ENCODE results near the gene TLE1. TPM values are rescaled to one million over a fixed set of nuclear protein-coding genes. Genes with fewer than 3 reads are reported as not detected.

Gene TLE1
- total RNA-seq, 4 donors from 2014 or later: 43.6 to 86.2 (median 68.2) TPM

DNA sequence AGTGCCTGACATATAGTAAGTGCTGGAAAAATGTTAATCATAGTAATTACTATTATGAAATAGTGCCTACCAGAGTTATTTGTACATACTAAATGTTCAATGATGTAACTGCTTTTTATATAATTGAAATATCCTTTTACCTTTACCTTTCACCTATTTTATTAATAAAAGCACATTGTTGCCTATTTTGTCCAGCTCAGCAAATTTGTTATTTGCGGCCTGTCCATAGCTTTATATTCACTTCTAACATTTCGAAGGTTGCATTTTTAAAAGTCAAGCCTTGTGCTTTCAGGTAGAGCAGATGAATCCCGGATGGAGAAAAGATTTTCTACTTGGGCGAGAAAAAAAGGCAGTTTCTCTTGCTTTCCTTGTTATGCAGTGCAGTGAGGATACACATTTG is 119.3 kb downstream of the TLE1 start:
- Histone ChIP-seq H3K4me1 (no peaks in the 10 kb centered on the region), H3K27me3 (no peaks in the 10 kb centered on the region), H3K36me3 (no peaks in the 10 kb centered on the region), H3K9me3 (no peaks in the 10 kb centered on the region), H3K27ac (no peak overlapping the region), H3K4me3 (no peak overlapping the region)
- ATAC-seq: no peak
- TF ChIP-seq POLR2A (IDR thresholded peaks at IDR 0.05): no peak
- TF ChIP-seq POLR2AphosphoS5 (IDR thresholded peaks at IDR 0.05): no peak
- no peak for TF ChIP-seq EP300 (IDR thresholded peaks at IDR 0.05)
- TF ChIP-seq CTCF (IDR thresholded peaks at IDR 0.05): no peak
- WGBS, 2 donors (ENCODE audit: low coverage in 1 of 2): 88 to 92% methylated on average over 2 to 4 of the region's 4 CpGs

DNA sequence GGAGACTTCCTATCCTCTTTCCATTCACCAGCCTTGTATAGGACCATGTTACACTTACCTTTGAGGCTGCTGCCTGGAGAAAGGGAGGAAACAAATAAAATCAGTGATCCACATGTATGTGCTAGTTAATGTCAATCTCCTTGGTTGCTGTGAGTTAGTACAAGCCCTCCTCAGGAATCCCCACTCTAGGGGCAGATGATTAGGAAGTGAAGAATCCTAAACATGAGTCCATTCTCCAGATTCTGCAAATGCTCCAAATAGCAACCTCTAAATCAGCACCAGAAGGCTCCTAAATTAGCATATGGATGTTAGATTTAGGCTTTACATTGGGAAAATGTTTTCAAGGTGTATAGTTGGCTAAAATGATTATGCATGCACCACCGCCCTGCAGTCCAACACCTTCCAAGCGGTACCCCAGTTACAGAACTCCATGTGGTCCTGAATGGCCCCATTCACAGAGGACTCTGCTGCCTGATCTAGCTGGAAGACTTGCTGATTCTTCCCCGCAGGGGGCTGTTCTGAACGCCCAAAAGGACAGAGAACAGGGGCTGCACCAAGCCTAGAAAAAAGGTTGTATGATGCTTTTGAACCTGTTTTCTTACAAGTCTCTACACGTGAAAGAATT is 123.2 kb downstream of the TLE1 start:
- Histone ChIP-seq H3K4me3 (no peak overlapping the region), H3K9me3 (no peaks in the 10 kb centered on the region)

DNA sequence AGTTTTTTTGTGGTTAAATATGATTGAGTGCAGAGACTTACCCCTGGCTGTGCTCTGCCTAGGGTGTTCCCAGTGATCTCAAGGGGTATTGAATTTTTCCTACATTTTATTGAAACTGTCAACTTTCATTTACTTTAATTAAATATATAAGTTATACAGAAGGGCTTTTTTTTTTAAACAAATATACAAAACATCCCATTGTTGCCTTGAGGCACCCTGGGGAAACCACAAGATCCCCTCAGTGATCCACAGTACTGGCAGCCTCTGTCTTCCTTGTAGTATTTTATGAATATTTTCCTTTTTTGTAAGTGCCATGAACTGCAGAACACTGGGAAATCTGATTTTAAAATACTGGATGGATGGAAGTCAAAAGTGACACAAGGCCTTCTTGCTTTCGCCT is 123.7 kb downstream of the TLE1 start:
- 80 to 100% methylated on average over 1 of the region's 1 CpG for WGBS, 2 donors (ENCODE audit: low coverage in 1 of 2)

More for the DNA sequence above, 123.2 kb downstream of the TLE1 start:
- ATAC-seq: no peak
- TF ChIP-seq EP300 (IDR thresholded peaks at IDR 0.05) (no peak), CTCF (IDR thresholded peaks at IDR 0.05) (no peak), POLR2A (IDR thresholded peaks at IDR 0.05) (no peak), POLR2AphosphoS5 (IDR thresholded peaks at IDR 0.05) (no peak)
- no peaks in the 10 kb centered on the region for H3K36me3 ChIP-seq
- 98% methylated on average over 5 of the region's 5 CpGs; no CpG with 5 or more reads in 1 of the 2 donors for WGBS, 2 donors (ENCODE audit: low coverage in 1 of 2)
- no peaks in the 10 kb centered on the region for H3K27me3 ChIP-seq
- no peak overlapping the region for H3K27ac ChIP-seq
- no peaks in the 10 kb centered on the region for H3K4me1 ChIP-seq

GRCh38 chr9:81565144-81565543 is 124.2 kb downstream of the TLE1 start:
- ATAC-seq: no peak
- Histone ChIP-seq H3K9me3 (no peaks in the 10 kb centered on the region), H3K4me1 (no peaks in the 10 kb centered on the region), H3K27ac (no peak overlapping the region), H3K36me3 (no peaks in the 10 kb centered on the region), H3K4me3 (no peak overlapping the region), H3K27me3 (no peaks in the 10 kb centered on the region)
- WGBS, 2 donors (ENCODE audit: low coverage in 1 of 2): 80 to 86% methylated on average over 3 to 4 of the region's 4 CpGs
- TF ChIP-seq CTCF (IDR thresholded peaks at IDR 0.05) (no peak), POLR2A (IDR thresholded peaks at IDR 0.05) (no peak), EP300 (IDR thresholded peaks at IDR 0.05) (no peak), POLR2AphosphoS5 (IDR thresholded peaks at IDR 0.05) (no peak)

More for the DNA sequence above, 123.7 kb downstream of the TLE1 start:
- Histone ChIP-seq H3K4me1 (no peaks in the 10 kb centered on the region), H3K27ac (no peak overlapping the region), H3K9me3 (no peaks in the 10 kb centered on the region), H3K27me3 (no peaks in the 10 kb centered on the region), H3K36me3 (no peaks in the 10 kb centered on the region), H3K4me3 (no peak overlapping the region)
- TF ChIP-seq POLR2A (IDR thresholded peaks at IDR 0.05) (no peak), POLR2AphosphoS5 (IDR thresholded peaks at IDR 0.05) (no peak), CTCF (IDR thresholded peaks at IDR 0.05) (no peak), EP300 (IDR thresholded peaks at IDR 0.05) (no peak)
- no peak for ATAC-seq

DNA sequence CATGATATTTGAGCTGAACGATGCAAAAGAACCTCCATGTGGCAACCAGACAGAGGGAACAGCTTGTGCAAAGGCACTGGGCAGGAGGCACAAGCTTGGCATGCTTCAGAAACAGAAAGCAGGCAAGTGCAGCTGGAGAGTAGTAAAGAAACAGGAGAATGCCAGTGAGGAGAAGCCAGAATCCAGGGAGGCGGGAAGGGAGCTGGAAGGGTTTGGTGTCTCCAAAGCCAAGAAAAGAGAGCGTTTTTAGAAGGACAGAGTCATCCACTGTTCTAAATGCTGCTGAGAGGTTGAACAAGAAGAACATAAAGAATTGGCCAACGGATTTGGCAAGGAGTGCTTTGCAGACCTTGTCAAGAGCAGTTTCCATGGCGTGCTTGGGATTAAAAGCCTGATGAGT is 124.7 kb downstream of the TLE1 start:
- ATAC-seq: no peak
- H3K27ac ChIP-seq: no peak overlapping the region
- no peaks in the 10 kb centered on the region for H3K36me3 ChIP-seq
- no peaks in the 10 kb centered on the region for H3K27me3 ChIP-seq
- no peak for TF ChIP-seq EP300 (IDR thresholded peaks at IDR 0.05)
- no peak for TF ChIP-seq POLR2A (IDR thresholded peaks at IDR 0.05)
- TF ChIP-seq POLR2AphosphoS5 (IDR thresholded peaks at IDR 0.05): no peak
- TF ChIP-seq CTCF (IDR thresholded peaks at IDR 0.05): no peak
- H3K9me3 ChIP-seq: no peaks in the 10 kb centered on the region
- WGBS, 2 donors (ENCODE audit: low coverage in 1 of 2): 76 to 80% methylated on average over 3 to 5 of the region's 5 CpGs
- no peaks in the 10 kb centered on the region for H3K4me1 ChIP-seq
- H3K4me3 ChIP-seq: no peak overlapping the region

Measured in gastroesophageal sphincter (tissue), 4 donors.